GM23338 (cell line): ENCODE data around the gene CTNS. TPM values are rescaled to one million over a fixed set of nuclear protein-coding genes. Genes with fewer than 3 reads are reported as not detected.

ENCODE experiments used
- ATAC-seq: fragments of 200-7000 bp; cut with Tn5 transposase; 3 replicates; pipeline ENCODE4 v1.9.1; 2020
- DNase-seq: peaks from one replicate; pipeline ENCODE4 v3.0.0-alpha.2; 2015; ENCODE audit warnings: low spot score
- H2AFZ ChIP-seq: fragments of 200-600 bp; sonication (generic); 2 replicates; pipeline ENCODE4 v1.8.0; 2016; ENCODE audit warnings: antibody characterized with exemption, mild to moderate bottlenecking, moderate library complexity
- H3F3A ChIP-seq: fragments of 200-600 bp; sonication (generic); replicated peaks from 2 replicates; pipeline ENCODE4 v1.8.0; 2017; ENCODE audit warnings: antibody characterized with exemption, mixed run types, low read depth
- H3K27ac ChIP-seq: fragments of 200-600 bp; sonication (generic); 2 replicates; pipeline ENCODE4 v1.6.1; 2016; ENCODE audit warnings: low read depth
- H3K27me3 ChIP-seq: fragments of 200-600 bp; sonication (generic); 2 replicates; pipeline ENCODE4 v1.8.0; 2016; ENCODE audit warnings: mild to moderate bottlenecking, mixed run types, moderate library complexity; ENCODE audit not compliant: insufficient read depth
- H3K36me3 ChIP-seq: fragments of 200-600 bp; sonication (generic); 2 replicates; pipeline ENCODE4 v1.8.0; 2016; ENCODE audit warnings: mild to moderate bottlenecking; ENCODE audit not compliant: insufficient read depth
- H3K4me1 ChIP-seq: fragments of 200-600 bp; sonication (generic); 2 replicates; pipeline ENCODE4 v1.8.0; 2016; ENCODE audit warnings: mild to moderate bottlenecking, moderate library complexity; ENCODE audit not compliant: insufficient read depth
- H3K4me2 ChIP-seq: fragments of 200-600 bp; sonication (generic); 2 replicates; pipeline ENCODE4 v1.7.1; 2017; ENCODE audit warnings: mixed run types
- H3K4me3 ChIP-seq: fragments of 200-600 bp; sonication (generic); 2 replicates; pipeline ENCODE4 v1.6.1; 2016; ENCODE audit warnings: mixed run types
- H3K79me2 ChIP-seq: fragments of 200-600 bp; sonication (generic); replicated peaks from 2 replicates; pipeline ENCODE4 v1.8.0; 2017; ENCODE audit warnings: mild to moderate bottlenecking; ENCODE audit not compliant: insufficient read depth
- H3K9me2 ChIP-seq: fragments of 200-600 bp; sonication (generic); 2 replicates; pipeline ENCODE4 v1.8.0; 2017; ENCODE audit not compliant: insufficient read depth
- H4K20me1 ChIP-seq: fragments of 200-600 bp; sonication (generic); replicated peaks from 2 replicates; pipeline ENCODE4 v1.8.0; 2017; ENCODE audit warnings: mild to moderate bottlenecking; ENCODE audit not compliant: insufficient read depth
- H3K27ac Mint-ChIP-seq: 2 replicates; pipeline ENCODE4 v1.8.0; 2020; ENCODE audit warnings: inconsistent platforms, mild to moderate bottlenecking, moderate library complexity, mixed read lengths
- H3K27me3 Mint-ChIP-seq: 3 replicates; pipeline ENCODE4 v1.8.0; 2022; ENCODE audit warnings: low read depth, mild to moderate bottlenecking, moderate library complexity, mixed read lengths, inconsistent platforms; ENCODE audit not compliant: insufficient read depth, poor library complexity
- H3K36me3 Mint-ChIP-seq: 3 replicates; pipeline ENCODE4 v1.8.0; 2021; ENCODE audit warnings: low read depth, mild to moderate bottlenecking, inconsistent platforms, moderate library complexity, mixed read lengths
- H3K4me1 Mint-ChIP-seq: 3 replicates; pipeline ENCODE4 v1.8.0; 2020; ENCODE audit warnings: mild to moderate bottlenecking, inconsistent platforms, mixed read lengths
- H3K4me3 Mint-ChIP-seq: 3 replicates; pipeline ENCODE4 v1.8.0; 2021; ENCODE audit warnings: moderate library complexity, mild to moderate bottlenecking, inconsistent platforms, mixed read lengths
- H3K9me3 Mint-ChIP-seq: 3 replicates; pipeline ENCODE4 v1.8.0; 2020; ENCODE audit warnings: moderate library complexity, mild to moderate bottlenecking, inconsistent platforms, mixed read lengths
- CREB1 ChIP-seq: fragments of 250-450 bp; sonication (Bioruptor Pico); IDR thresholded peaks from 2 replicates; pipeline ENCODE4 v1.5.0; 2020; ENCODE audit warnings: low read depth, mild to moderate bottlenecking, moderate library complexity
- EZH2phosphoT487 ChIP-seq: fragments of 200-600 bp; sonication (generic); IDR thresholded peaks from one replicate; pipeline ENCODE4 v1.8.1; 2018; ENCODE audit warnings: antibody characterized with exemption; ENCODE audit not compliant: unreplicated experiment
- JUNB ChIP-seq: IDR thresholded peaks from one replicate; pipeline ENCODE4 v1.6.1; 2016; ENCODE audit warnings: antibody characterized with exemption; ENCODE audit not compliant: unreplicated experiment
- NANOG ChIP-seq: IDR thresholded peaks from 2 replicates; pipeline ENCODE4 v1.6.1; 2016; ENCODE audit warnings: antibody characterized with exemption, borderline replicate concordance
- POLR2AphosphoS5 ChIP-seq: IDR thresholded peaks from 2 replicates; pipeline ENCODE4 v1.6.1; 2016; ENCODE audit warnings: antibody characterized with exemption, low read depth
- STAT1 ChIP-seq: IDR thresholded peaks from one replicate; pipeline ENCODE4 v1.6.1; 2016; ENCODE audit warnings: antibody characterized with exemption; ENCODE audit not compliant: unreplicated experiment
- ZNF114 ChIP-seq: fragments of 250-450 bp; sonication (Bioruptor Pico); IDR thresholded peaks from 2 replicates; pipeline ENCODE4 v1.5.0; 2020; ENCODE audit warnings: mild to moderate bottlenecking, moderate library complexity
- ZNF331 ChIP-seq: fragments of 250-450 bp; sonication (Bioruptor Pico); IDR thresholded peaks from 2 replicates; pipeline ENCODE4 v1.5.0; 2020; ENCODE audit warnings: low read depth, mild to moderate bottlenecking, moderate library complexity
- polyA plus RNA-seq: library from polyadenylated mRNA; unstranded; fragments of >200 nt; fragmentation: Nextera tagmentation; extraction: Ambion mirVana; gene quantifications from 2 replicates; pipeline ENCODE4 v1.2.1, GENCODE V29; 2016
- total RNA-seq: library from RNA; depleted of rRNA; stranded (reverse); fragments of >200 nt; shearing (Covaris generic); gene quantifications from 2 replicates; pipeline ENCODE4 v1.2.3, GENCODE V29; 2014
- TF ChIP-seq, protein P1 (sequence below): IDR thresholded peaks from 2 replicates; pipeline ENCODE4 v1.6.1; 2016; ENCODE audit warnings: antibody characterized with exemption
- TF ChIP-seq, protein P2 (sequence below): IDR thresholded peaks from one replicate; pipeline ENCODE4 v1.6.1; 2018; ENCODE audit warnings: antibody characterized with exemption; ENCODE audit not compliant: unreplicated experiment

The CTNS gene
- total and polyA plus RNA-seq, 2 experiments from 2014 or later, result 5.9 to 21.8 TPM

DNA sequence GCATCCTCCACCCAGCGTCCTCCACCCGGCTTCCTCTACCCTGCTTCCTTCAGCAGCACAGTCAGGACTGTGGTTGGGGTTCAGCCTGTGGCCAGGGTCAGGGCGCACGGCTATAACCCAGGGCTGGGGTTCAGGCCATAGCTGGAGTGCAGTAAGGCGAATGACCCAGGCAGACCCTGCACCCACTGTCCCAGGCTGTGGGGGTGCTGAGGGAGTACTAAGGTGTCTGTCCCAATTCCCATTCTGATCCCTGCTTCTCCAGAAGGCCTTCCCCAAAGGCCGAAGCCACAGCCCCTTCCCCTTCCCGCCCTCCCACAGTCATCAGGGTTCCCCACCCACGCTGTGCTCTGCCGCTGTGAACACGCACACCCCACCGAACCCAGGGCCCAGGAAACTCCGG, 44.5 kb downstream of the CTNS start:
- H3K4me3 Mint-ChIP-seq, result no peak overlapping the region
- TF ChIP-seq JUNB (no peak), ZNF114 (CRISPR knock-in tag) (no peak), POLR2AphosphoS5 (no peak), NANOG (no peak), CREB1 (CRISPR knock-in tag) (no peak)
- TF ChIP-seq, protein P1, sequence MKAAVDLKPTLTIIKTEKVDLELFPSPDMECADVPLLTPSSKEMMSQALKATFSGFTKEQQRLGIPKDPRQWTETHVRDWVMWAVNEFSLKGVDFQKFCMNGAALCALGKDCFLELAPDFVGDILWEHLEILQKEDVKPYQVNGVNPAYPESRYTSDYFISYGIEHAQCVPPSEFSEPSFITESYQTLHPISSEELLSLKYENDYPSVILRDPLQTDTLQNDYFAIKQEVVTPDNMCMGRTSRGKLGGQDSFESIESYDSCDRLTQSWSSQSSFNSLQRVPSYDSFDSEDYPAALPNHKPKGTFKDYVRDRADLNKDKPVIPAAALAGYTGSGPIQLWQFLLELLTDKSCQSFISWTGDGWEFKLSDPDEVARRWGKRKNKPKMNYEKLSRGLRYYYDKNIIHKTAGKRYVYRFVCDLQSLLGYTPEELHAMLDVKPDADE, result no peak
- Histone ChIP-seq H3K79me2 (no peaks in the 10 kb centered on the region), H3F3A (no peaks in the 10 kb centered on the region), H3K27me3 (no peaks in the 10 kb centered on the region), H3K27ac (no peak overlapping the region), H3K36me3 (no peaks in the 10 kb centered on the region), H3K4me3 (no peak overlapping the region), H2AFZ (no peak overlapping the region), H4K20me1 (no peaks in the 10 kb centered on the region), H3K4me1 (no peaks in the 10 kb centered on the region), H3K4me2 (no peak overlapping the region), H3K9me2 (no peaks in the 10 kb centered on the region)
- DNase-seq, result no peak
- no peaks in the 10 kb centered on the region for H3K9me3 Mint-ChIP-seq
- no peaks in the 10 kb centered on the region for H3K36me3 Mint-ChIP-seq
- peaks cover 2% of the 10 kb centered on the region for H3K27me3 Mint-ChIP-seq
- H3K4me1 Mint-ChIP-seq, result peaks cover 5% of the 10 kb centered on the region; the same call in 2 of the 3 replicates
- H3K27ac Mint-ChIP-seq, result no peak overlapping the region
- no peak for ATAC-seq

DNA sequence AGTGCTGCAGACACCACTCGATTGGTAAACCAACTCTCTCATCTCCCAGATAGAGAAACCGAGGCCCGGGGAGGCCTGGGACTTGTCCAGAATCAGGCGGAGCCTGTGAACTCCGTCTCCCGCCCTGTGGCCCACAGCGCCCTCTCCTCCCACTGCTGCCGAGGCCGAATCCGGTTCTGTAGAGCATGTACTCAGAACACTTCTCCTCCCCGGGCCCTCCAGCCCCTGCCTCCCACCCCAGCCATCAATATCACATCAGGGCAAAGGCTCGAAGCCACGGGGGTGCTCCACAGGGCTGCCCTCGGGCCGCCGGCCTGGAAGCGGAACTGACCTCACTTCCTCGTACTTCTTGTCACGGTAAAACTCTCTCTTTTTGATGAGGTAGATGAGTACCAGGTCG, 45.0 kb downstream of the CTNS start:
- H3K79me2 ChIP-seq, result no peaks in the 10 kb centered on the region
- no peaks in the 10 kb centered on the region for H3F3A ChIP-seq
- peaks cover 5% of the 10 kb centered on the region; the same call in 2 of the 3 replicates for H3K4me1 Mint-ChIP-seq
- no peaks in the 10 kb centered on the region for H3K9me3 Mint-ChIP-seq
- H3K9me2 ChIP-seq, result no peaks in the 10 kb centered on the region
- no peak overlapping the region for H3K27ac ChIP-seq
- no peak overlapping the region for H3K4me2 ChIP-seq
- DNase-seq, result no peak
- no peaks in the 10 kb centered on the region for H4K20me1 ChIP-seq
- no peak overlapping the region for H2AFZ ChIP-seq
- no peaks in the 10 kb centered on the region for H3K36me3 ChIP-seq
- no peak overlapping the region for H3K4me3 ChIP-seq
- H3K4me3 Mint-ChIP-seq, result no peak overlapping the region
- no peaks in the 10 kb centered on the region for H3K36me3 Mint-ChIP-seq
- no peak for ATAC-seq
- H3K27ac Mint-ChIP-seq, result no peak overlapping the region
- H3K27me3 Mint-ChIP-seq, result peaks cover 2% of the 10 kb centered on the region
- TF ChIP-seq CREB1 (CRISPR knock-in tag) (no peak), STAT1 (no peak), EZH2phosphoT487 (no peak)
- H3K4me1 ChIP-seq, result no peaks in the 10 kb centered on the region
- no peaks in the 10 kb centered on the region for H3K27me3 ChIP-seq

DNA sequence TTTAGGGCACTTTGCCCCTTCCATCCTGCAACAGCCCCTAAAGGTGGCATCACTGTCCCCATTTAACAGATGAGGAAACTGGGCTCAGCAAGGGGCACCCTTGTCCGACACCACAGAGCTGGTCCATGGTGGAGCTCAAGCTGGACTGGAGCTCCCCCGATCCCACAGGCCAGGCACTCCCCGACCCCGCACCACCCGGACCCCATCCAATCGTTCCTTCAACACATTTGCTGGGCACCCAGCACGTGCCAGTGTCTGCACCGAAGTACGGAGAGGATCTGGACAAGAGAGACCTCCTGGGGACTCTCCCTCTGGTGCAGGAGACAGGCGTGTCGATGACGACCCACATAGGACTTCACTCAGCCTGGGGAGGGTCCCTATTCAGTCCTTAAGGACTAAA, 45.5 kb downstream of the CTNS start:
- H3K79me2 ChIP-seq, result no peaks in the 10 kb centered on the region
- H3K27me3 ChIP-seq, result no peaks in the 10 kb centered on the region
- no peak overlapping the region for H3K4me2 ChIP-seq
- ATAC-seq, result no peak
- no peak overlapping the region; the same call in 2 of the 3 replicates for H3K4me3 Mint-ChIP-seq
- no peak overlapping the region for H2AFZ ChIP-seq
- peaks cover 5% of the 10 kb centered on the region; the same call in 2 of the 3 replicates for H3K4me1 Mint-ChIP-seq
- no peaks in the 10 kb centered on the region for H3K36me3 ChIP-seq
- H3K9me3 Mint-ChIP-seq, result no peaks in the 10 kb centered on the region
- H3K9me2 ChIP-seq, result no peaks in the 10 kb centered on the region
- H3K36me3 Mint-ChIP-seq, result no peaks in the 10 kb centered on the region
- H3K27ac ChIP-seq, result no peak overlapping the region
- H3F3A ChIP-seq, result no peaks in the 10 kb centered on the region
- no peaks in the 10 kb centered on the region for H3K4me1 ChIP-seq
- H3K27ac Mint-ChIP-seq, result no peak overlapping the region
- H3K4me3 ChIP-seq, result no peak overlapping the region
- DNase-seq, result no peak
- H4K20me1 ChIP-seq, result no peaks in the 10 kb centered on the region
- peaks cover 2% of the 10 kb centered on the region for H3K27me3 Mint-ChIP-seq
- TF ChIP-seq, protein P2, sequence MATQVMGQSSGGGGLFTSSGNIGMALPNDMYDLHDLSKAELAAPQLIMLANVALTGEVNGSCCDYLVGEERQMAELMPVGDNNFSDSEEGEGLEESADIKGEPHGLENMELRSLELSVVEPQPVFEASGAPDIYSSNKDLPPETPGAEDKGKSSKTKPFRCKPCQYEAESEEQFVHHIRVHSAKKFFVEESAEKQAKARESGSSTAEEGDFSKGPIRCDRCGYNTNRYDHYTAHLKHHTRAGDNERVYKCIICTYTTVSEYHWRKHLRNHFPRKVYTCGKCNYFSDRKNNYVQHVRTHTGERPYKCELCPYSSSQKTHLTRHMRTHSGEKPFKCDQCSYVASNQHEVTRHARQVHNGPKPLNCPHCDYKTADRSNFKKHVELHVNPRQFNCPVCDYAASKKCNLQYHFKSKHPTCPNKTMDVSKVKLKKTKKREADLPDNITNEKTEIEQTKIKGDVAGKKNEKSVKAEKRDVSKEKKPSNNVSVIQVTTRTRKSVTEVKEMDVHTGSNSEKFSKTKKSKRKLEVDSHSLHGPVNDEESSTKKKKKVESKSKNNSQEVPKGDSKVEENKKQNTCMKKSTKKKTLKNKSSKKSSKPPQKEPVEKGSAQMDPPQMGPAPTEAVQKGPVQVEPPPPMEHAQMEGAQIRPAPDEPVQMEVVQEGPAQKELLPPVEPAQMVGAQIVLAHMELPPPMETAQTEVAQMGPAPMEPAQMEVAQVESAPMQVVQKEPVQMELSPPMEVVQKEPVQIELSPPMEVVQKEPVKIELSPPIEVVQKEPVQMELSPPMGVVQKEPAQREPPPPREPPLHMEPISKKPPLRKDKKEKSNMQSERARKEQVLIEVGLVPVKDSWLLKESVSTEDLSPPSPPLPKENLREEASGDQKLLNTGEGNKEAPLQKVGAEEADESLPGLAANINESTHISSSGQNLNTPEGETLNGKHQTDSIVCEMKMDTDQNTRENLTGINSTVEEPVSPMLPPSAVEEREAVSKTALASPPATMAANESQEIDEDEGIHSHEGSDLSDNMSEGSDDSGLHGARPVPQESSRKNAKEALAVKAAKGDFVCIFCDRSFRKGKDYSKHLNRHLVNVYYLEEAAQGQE, result no peak
- TF ChIP-seq ZNF331 (CRISPR knock-in tag) (no peak), NANOG (no peak), POLR2AphosphoS5 (no peak), EZH2phosphoT487 (no peak), ZNF114 (CRISPR knock-in tag) (no peak)
